WTC11 (cell line): ENCODE measurements around the gene WDR12. TPM values are rescaled to one million over a fixed set of nuclear protein-coding genes. Genes with fewer than 3 reads are reported as not detected.

ENCODE experiments used
- ATAC-seq: fragments of 200-7000 bp; cut with Tn5 transposase; 2 replicates; pipeline ENCODE4 v1.10.0; 2021; ENCODE audit warnings: mild to moderate bottlenecking, moderate library complexity
- CTCF ChIA-PET: fragments of 300-600 bp; sonication (Branson Sonifier 250); formaldehyde crosslinking; loops from one replicate; lab custom pipeline; 2021; ENCODE audit warnings: antibody characterized with exemption; lab: Charles Lee
- POLR2A ChIA-PET: fragments of 350-600 bp; sonication (Branson Sonifier 250); formaldehyde crosslinking; loops from one replicate; lab custom pipeline; 2021; ENCODE audit warnings: antibody characterized with exemption; lab: Charles Lee
- DNase-seq: peaks from one replicate; pipeline ENCODE4 v3.0.0; 2021; ENCODE audit warnings: low spot score
- H3K27ac Mint-ChIP-seq: 2 replicates; pipeline ENCODE4 v1.8.0; 2021; ENCODE audit warnings: mixed read lengths
- H3K27me3 Mint-ChIP-seq: 2 replicates; pipeline ENCODE4 v1.8.0; 2021; ENCODE audit warnings: low read depth, mild to moderate bottlenecking, moderate library complexity, mixed read lengths
- H3K36me3 Mint-ChIP-seq: 2 replicates; pipeline ENCODE4 v1.8.0; 2021; ENCODE audit warnings: mixed read lengths
- H3K4me1 Mint-ChIP-seq: 2 replicates; pipeline ENCODE4 v1.8.0; 2022; ENCODE audit warnings: mixed read lengths
- H3K4me3 Mint-ChIP-seq: 2 replicates; pipeline ENCODE4 v1.8.0; 2021; ENCODE audit warnings: mild to moderate bottlenecking, moderate library complexity, mixed read lengths
- H3K9me3 Mint-ChIP-seq: 2 replicates; pipeline ENCODE4 v1.8.0; 2021; ENCODE audit warnings: mixed read lengths
- ATF2 ChIP-seq: sonication (generic); formaldehyde crosslinking; IDR thresholded peaks from 2 replicates; pipeline ENCODE4 v1.8.1; 2022; ENCODE audit warnings: low read depth, missing genetic modification reagents, borderline replicate concordance
- CBFB ChIP-seq: sonication (generic); formaldehyde crosslinking; IDR thresholded peaks from 2 replicates; pipeline ENCODE4 v1.8.1; 2022; ENCODE audit warnings: mild to moderate bottlenecking, low read depth, missing genetic modification reagents
- EMX1 ChIP-seq: fragments of 250-450 bp; sonication (Bioruptor Pico); IDR thresholded peaks from 2 replicates; pipeline ENCODE4 v1.8.0; 2021; ENCODE audit warnings: mild to moderate bottlenecking
- ESRRA ChIP-seq: sonication (generic); formaldehyde crosslinking; IDR thresholded peaks from 2 replicates; pipeline ENCODE4 v1.8.1; 2022; ENCODE audit warnings: mild to moderate bottlenecking, missing genetic modification reagents, borderline replicate concordance
- FOXK1 ChIP-seq: sonication (generic); formaldehyde crosslinking; IDR thresholded peaks from 2 replicates; pipeline ENCODE4 v1.8.0; 2022; ENCODE audit warnings: mild to moderate bottlenecking, moderate library complexity, missing genetic modification reagents
- GABPB1 ChIP-seq: sonication (generic); formaldehyde crosslinking; IDR thresholded peaks from 2 replicates; pipeline ENCODE4 v1.8.1; 2023; ENCODE audit warnings: mild to moderate bottlenecking, missing genetic modification reagents
- GTF2I ChIP-seq: fragments of 250-450 bp; sonication (Bioruptor Pico); conservative IDR thresholded peaks from 2 replicates; pipeline ENCODE4 v1.4.0; 2021; ENCODE audit warnings: mild to moderate bottlenecking
- IRF2 ChIP-seq: sonication (generic); formaldehyde crosslinking; IDR thresholded peaks from 2 replicates; pipeline ENCODE4 v1.8.0; 2022; ENCODE audit warnings: low read depth, missing genetic modification reagents, borderline replicate concordance
- JAZF1 ChIP-seq: fragments of 250-450 bp; sonication (Bioruptor Pico); IDR thresholded peaks from 2 replicates; pipeline ENCODE4 v1.9.0; 2021; ENCODE audit warnings: moderate library complexity, mild to moderate bottlenecking, inconsistent platforms
- KAT7 ChIP-seq: sonication (generic); formaldehyde crosslinking; IDR thresholded peaks from 2 replicates; pipeline ENCODE4 v1.8.1; 2023; ENCODE audit warnings: missing genetic modification reagents, mild to moderate bottlenecking, borderline replicate concordance
- NFATC4 ChIP-seq: fragments of 250-450 bp; sonication (Bioruptor Pico); IDR thresholded peaks from 2 replicates; pipeline ENCODE4 v1.9.0; 2021; ENCODE audit warnings: mild to moderate bottlenecking
- PRRX2 ChIP-seq: fragments of 250-450 bp; sonication (Bioruptor Pico); IDR thresholded peaks from 2 replicates; pipeline ENCODE4 v1.8.0; 2021; ENCODE audit warnings: mild to moderate bottlenecking
- RELA ChIP-seq: sonication (generic); formaldehyde crosslinking; IDR thresholded peaks from 2 replicates; pipeline ENCODE4 v1.8.1; 2022; ENCODE audit warnings: missing genetic modification reagents, mild to moderate bottlenecking, borderline replicate concordance
- TEAD4 ChIP-seq: sonication (generic); formaldehyde crosslinking; IDR thresholded peaks from 2 replicates; pipeline ENCODE4 v1.8.0; 2022; ENCODE audit warnings: mild to moderate bottlenecking, missing genetic modification reagents
- ZNF232 ChIP-seq: sonication (generic); formaldehyde crosslinking; IDR thresholded peaks from 2 replicates; pipeline ENCODE4 v1.8.0; 2022; ENCODE audit warnings: mild to moderate bottlenecking, missing genetic modification reagents
- ZNF425 ChIP-seq: fragments of 250-450 bp; sonication (Bioruptor Pico); conservative IDR thresholded peaks from 2 replicates; pipeline ENCODE4 v1.9.0; 2021; ENCODE audit warnings: mild to moderate bottlenecking
- total RNA-seq: library from RNA; stranded (reverse); gene quantifications from 3 replicates; pipeline ENCODE4 v1.2.3, GENCODE V29; 2021
- TF ChIP-seq, protein P1 (sequence below): sonication (generic); formaldehyde crosslinking; IDR thresholded peaks from 2 replicates; pipeline ENCODE4 v1.8.1; 2023; ENCODE audit warnings: mild to moderate bottlenecking, missing genetic modification reagents, borderline replicate concordance
- TF ChIP-seq, protein P2 (sequence below): sonication (generic); formaldehyde crosslinking; IDR thresholded peaks from 2 replicates; pipeline ENCODE4 v1.8.1; 2022; ENCODE audit warnings: missing genetic modification reagents, borderline replicate concordance

The WDR12 gene
- total RNA-seq, 1 experiment from 2014 or later, result 144 TPM

DNA sequence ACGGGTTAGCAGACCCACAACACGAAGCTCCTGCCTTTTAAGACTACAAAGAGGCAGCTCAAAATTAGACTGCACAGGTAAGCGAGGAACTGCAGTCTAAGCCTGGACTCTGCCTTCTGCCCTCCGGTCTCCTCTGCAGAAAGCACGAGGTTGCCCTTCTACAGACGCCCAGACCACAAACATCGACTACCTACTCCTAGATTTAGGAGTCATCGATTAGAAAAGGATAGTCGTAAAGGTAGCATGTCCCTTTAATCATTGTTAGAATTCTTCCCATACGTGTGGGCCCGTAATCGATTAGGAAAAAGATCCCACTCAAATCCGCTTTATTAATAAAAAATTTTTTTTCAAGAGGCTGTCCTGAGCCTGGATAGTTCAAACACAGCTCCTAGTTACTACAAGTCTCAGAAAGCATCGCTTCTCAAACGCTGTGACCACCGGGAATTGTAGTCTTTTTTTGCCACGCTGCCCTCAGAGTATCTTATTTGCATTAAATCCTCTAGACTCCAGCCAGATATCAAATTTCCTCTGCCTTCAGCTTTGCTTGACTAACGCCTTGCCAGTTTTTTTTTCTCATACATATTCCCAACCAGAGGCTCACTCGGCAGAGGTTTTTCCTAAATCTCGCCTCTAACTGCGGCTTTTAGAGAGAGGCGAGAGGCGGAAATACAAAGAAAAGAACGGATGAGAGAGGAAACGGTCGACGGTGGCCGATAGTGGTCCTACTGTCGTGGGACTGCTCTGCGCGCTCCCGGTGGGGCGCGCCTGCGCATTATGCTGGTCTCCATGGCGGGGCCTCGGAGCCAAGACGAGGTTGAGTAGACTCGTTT lies at the start of gene WDR12, which contains the start of gene CARF (continued):
- TF ChIP-seq CBFB (no peak), ATF2 (CRISPR knock-in tag) (no peak), GABPB1 (CRISPR knock-in tag) (peak; percentile 44), RELA (CRISPR knock-in tag) (no peak), EMX1 (no peak), PRRX2 (CRISPR knock-in tag) (no peak)
- TF ChIP-seq, protein P1, sequence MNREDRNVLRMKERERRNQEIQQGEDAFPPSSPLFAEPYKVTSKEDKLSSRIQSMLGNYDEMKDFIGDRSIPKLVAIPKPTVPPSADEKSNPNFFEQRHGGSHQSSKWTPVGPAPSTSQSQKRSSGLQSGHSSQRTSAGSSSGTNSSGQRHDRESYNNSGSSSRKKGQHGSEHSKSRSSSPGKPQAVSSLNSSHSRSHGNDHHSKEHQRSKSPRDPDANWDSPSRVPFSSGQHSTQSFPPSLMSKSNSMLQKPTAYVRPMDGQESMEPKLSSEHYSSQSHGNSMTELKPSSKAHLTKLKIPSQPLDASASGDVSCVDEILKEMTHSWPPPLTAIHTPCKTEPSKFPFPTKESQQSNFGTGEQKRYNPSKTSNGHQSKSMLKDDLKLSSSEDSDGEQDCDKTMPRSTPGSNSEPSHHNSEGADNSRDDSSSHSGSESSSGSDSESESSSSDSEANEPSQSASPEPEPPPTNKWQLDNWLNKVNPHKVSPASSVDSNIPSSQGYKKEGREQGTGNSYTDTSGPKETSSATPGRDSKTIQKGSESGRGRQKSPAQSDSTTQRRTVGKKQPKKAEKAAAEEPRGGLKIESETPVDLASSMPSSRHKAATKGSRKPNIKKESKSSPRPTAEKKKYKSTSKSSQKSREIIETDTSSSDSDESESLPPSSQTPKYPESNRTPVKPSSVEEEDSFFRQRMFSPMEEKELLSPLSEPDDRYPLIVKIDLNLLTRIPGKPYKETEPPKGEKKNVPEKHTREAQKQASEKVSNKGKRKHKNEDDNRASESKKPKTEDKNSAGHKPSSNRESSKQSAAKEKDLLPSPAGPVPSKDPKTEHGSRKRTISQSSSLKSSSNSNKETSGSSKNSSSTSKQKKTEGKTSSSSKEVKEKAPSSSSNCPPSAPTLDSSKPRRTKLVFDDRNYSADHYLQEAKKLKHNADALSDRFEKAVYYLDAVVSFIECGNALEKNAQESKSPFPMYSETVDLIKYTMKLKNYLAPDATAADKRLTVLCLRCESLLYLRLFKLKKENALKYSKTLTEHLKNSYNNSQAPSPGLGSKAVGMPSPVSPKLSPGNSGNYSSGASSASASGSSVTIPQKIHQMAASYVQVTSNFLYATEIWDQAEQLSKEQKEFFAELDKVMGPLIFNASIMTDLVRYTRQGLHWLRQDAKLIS (CRISPR knock-in tag), result no peak

- Mint-ChIP-seq H3K36me3 (no peaks in the 10 kb centered on the region), H3K27ac (no peak overlapping the region), H3K9me3 (no peaks in the 10 kb centered on the region), H3K27me3 (0 out of 2 replicates have a peak, but pooled peaks cover 4% of the 10 kb centered on the region), H3K4me3 (no peak overlapping the region), H3K4me1 (no peaks in the 10 kb centered on the region)
- DNase-seq (no peak), ATAC-seq (no peak)
- ChIA-PET POLR2A (no interaction called here), CTCF (no interaction called here)
- TF ChIP-seq ZNF232 (CRISPR knock-in tag), result no peak
- no peak for TF ChIP-seq GTF2I (CRISPR knock-in tag)
- no peak for TF ChIP-seq NFATC4 (CRISPR knock-in tag)
- TF ChIP-seq JAZF1 (CRISPR knock-in tag), result no peak
- TF ChIP-seq GABPB1 (CRISPR knock-in tag), result no peak
- no peak for TF ChIP-seq IRF2 (CRISPR knock-in tag)
- no peak for TF ChIP-seq ESRRA (CRISPR knock-in tag)
- TF ChIP-seq, protein P2, sequence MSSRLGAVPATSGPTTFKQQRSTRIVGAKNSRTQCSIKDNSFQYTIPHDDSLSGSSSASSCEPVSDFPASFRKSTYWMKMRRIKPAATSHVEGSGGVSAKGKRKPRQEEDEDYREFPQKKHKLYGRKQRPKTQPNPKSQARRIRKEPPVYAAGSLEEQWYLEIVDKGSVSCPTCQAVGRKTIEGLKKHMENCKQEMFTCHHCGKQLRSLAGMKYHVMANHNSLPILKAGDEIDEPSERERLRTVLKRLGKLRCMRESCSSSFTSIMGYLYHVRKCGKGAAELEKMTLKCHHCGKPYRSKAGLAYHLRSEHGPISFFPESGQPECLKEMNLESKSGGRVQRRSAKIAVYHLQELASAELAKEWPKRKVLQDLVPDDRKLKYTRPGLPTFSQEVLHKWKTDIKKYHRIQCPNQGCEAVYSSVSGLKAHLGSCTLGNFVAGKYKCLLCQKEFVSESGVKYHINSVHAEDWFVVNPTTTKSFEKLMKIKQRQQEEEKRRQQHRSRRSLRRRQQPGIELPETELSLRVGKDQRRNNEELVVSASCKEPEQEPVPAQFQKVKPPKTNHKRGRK (CRISPR knock-in tag), result no peak
- TF ChIP-seq, protein P1 (CRISPR knock-in tag), result no peak
- TF ChIP-seq TEAD4 (CRISPR knock-in tag), result no peak
- no peak for TF ChIP-seq FOXK1 (CRISPR knock-in tag)
- TF ChIP-seq ZNF425 (CRISPR knock-in tag), result no peak
- TF ChIP-seq KAT7, result no peak
These were observed 49.1 kb upstream of the WDR12 start for GRCh38 chr2:202960524-202960923.
